CD14-positive monocyte (primary cell): ENCODE data around the gene EYS. TPM values are rescaled to one million over a fixed set of nuclear protein-coding genes. Genes with fewer than 3 reads are reported as not detected.

Source experiments
- DNase-seq, 3 donors: peaks; one replicate each; pipeline ENCODE4 v3.0.0-alpha.2; 2011 to 2022
- H2AFZ ChIP-seq: 2 replicates; pipeline ENCODE4 v1.6.0; 2012; ENCODE audit warnings: mild to moderate bottlenecking, low read depth, low read length, inconsistent platforms; ENCODE audit not compliant: insufficient read depth, poor library complexity, severe bottlenecking
- H3K27ac ChIP-seq, 2 donors: 1 replicate in 1 of 2; 2 replicates in 1 of 2; pipeline ENCODE4 v1.5.1; 2012 to 2013; ENCODE audit warnings: low read length in 2 of 2, control low read depth in 1 of 2, inconsistent platforms in 1 of 2, low read depth in 1 of 2, mild to moderate bottlenecking in 1 of 2
- H3K27me3 ChIP-seq, 2 donors: one replicate each; pipeline versions ENCODE4 v1.6.0 to v1.6.1; 2011 to 2013; ENCODE audit warnings: low read length in 2 of 2; ENCODE audit not compliant: control insufficient read depth in 2 of 2, insufficient read depth in 2 of 2
- H3K36me3 ChIP-seq, 2 donors: replicated peaks in 1 of 2; 1 replicate in 1 of 2; 2 replicates in 1 of 2; pipeline versions ENCODE4 v1.5.1 to v1.6.1; 2012 to 2013; ENCODE audit warnings: low read length in 2 of 2, control low read depth in 1 of 2, inconsistent platforms in 1 of 2, mild to moderate bottlenecking in 1 of 2; ENCODE audit not compliant: insufficient read depth in 2 of 2, control insufficient read depth in 1 of 2
- H3K4me1 ChIP-seq, 2 donors: 1 replicate in 1 of 2; 2 replicates in 1 of 2; pipeline versions ENCODE4 v1.5.1 to v1.6.1; 2012 to 2013; ENCODE audit warnings: low read length in 2 of 2, control low read depth in 1 of 2, inconsistent platforms in 1 of 2, mild to moderate bottlenecking in 1 of 2, moderate library complexity in 1 of 2; ENCODE audit not compliant: insufficient read depth in 2 of 2, control insufficient read depth in 1 of 2
- H3K4me2 ChIP-seq: replicated peaks from 2 replicates; pipeline ENCODE3; 2012; ENCODE audit warnings: low read length, moderate library complexity, mild to moderate bottlenecking; ENCODE audit not compliant: poor library complexity, severe bottlenecking; ENCODE audit errors: extremely low read depth
- H3K4me3 ChIP-seq, 3 experiments: fragments of 200-600 bp in 1 of 3; sonication (generic) in 1 of 3; replicated peaks in 1 of 3; 1 replicate in 2 of 3; 2 replicates in 1 of 3; pipeline ENCODE4 v1.5.1; 2011 to 2013; ENCODE audit warnings: low read length in 3 of 3, mild to moderate bottlenecking in 3 of 3, control low read depth in 2 of 3, low read depth in 2 of 3, inconsistent platforms in 1 of 3, moderate library complexity in 1 of 3
- H3K79me2 ChIP-seq: 2 replicates; pipeline ENCODE4 v1.6.0; 2012; ENCODE audit warnings: mild to moderate bottlenecking, control low read depth, inconsistent platforms, low read length, moderate library complexity; ENCODE audit not compliant: insufficient read depth
- H3K9ac ChIP-seq: 2 replicates; pipeline ENCODE4 v1.6.0; 2017; ENCODE audit warnings: low read length, mild to moderate bottlenecking; ENCODE audit not compliant: insufficient read depth, poor library complexity, severe bottlenecking
- H3K9me3 ChIP-seq, 2 donors: replicated peaks in 1 of 2; 1 replicate in 1 of 2; 2 replicates in 1 of 2; pipeline versions ENCODE4 v1.5.1 to v1.6.1; 2012 to 2013; ENCODE audit warnings: low read length in 2 of 2, control low read depth in 1 of 2; ENCODE audit not compliant: control insufficient read depth in 1 of 2, insufficient read depth in 1 of 2
- H4K20me1 ChIP-seq: 2 replicates; pipeline ENCODE4 v1.6.0; 2012; ENCODE audit warnings: mild to moderate bottlenecking, low read length, control low read depth, moderate library complexity; ENCODE audit not compliant: insufficient read depth
- H3K27ac Mint-ChIP-seq, 7 donors: one replicate each; pipeline ENCODE4 v1.8.0; 2020; ENCODE audit warnings: mild to moderate bottlenecking in 7 of 7, mixed read lengths in 7 of 7, moderate library complexity in 6 of 7, inconsistent platforms in 2 of 7
- H3K27me3 Mint-ChIP-seq, 3 donors: one replicate each; pipeline ENCODE4 v1.8.0; 2021 to 2022; ENCODE audit warnings: low read depth in 3 of 3, mild to moderate bottlenecking in 3 of 3, mixed read lengths in 3 of 3, moderate library complexity in 3 of 3, inconsistent platforms in 1 of 3
- H3K36me3 Mint-ChIP-seq, 2 donors: one replicate each; pipeline ENCODE4 v1.8.0; 2020; ENCODE audit warnings: mixed read lengths in 2 of 2, inconsistent platforms in 1 of 2, mild to moderate bottlenecking in 1 of 2
- H3K4me1 Mint-ChIP-seq: one replicate; pipeline ENCODE4 v1.8.0; 2020; ENCODE audit warnings: mild to moderate bottlenecking, mixed read lengths
- H3K4me3 Mint-ChIP-seq, 2 donors: one replicate each; pipeline ENCODE4 v1.8.0; 2020; ENCODE audit warnings: mild to moderate bottlenecking in 2 of 2, mixed read lengths in 2 of 2, moderate library complexity in 1 of 2
- H3K9me3 Mint-ChIP-seq, 7 donors: one replicate each; pipeline ENCODE4 v1.8.0; 2020 to 2022; ENCODE audit warnings: mixed read lengths in 7 of 7, mild to moderate bottlenecking in 6 of 7, moderate library complexity in 6 of 7, inconsistent platforms in 2 of 7
- CTCF ChIP-seq: fragments of 200-600 bp; IDR thresholded peaks from one replicate; pipeline ENCODE4 v1.8.0; 2022; ENCODE audit warnings: antibody characterized with exemption, mild to moderate bottlenecking
- WGBS: methylation state at CpG from one replicate; pipeline ENCODE4 v1.1.5; 2013; ENCODE audit warnings: missing lambda C conversion rate; ENCODE audit not compliant: insufficient coverage; 5-methylcytosine and 5-hydroxymethylcytosine counted together
- intact Hi-C, 2 donors: fragments of 100-400 bp; cut with micrococcal nuclease; formaldehyde crosslinking; loops; one replicate each; pipeline versions ENCODE4 v1.15.0 to v1.15.1; 2023
- polyA plus RNA-seq, 3 donors: library from polyadenylated mRNA; depleted of rRNA in 1 of 3; unstranded in 2 of 3; stranded (reverse) in 1 of 3; fragments of 300-500 nt in 2 of 3; fragments of >200 nt in 1 of 3; fragmentation: Illumina TruSeq in 2 of 3; gene quantifications; 1 replicate in 2 of 3; 2 replicates in 1 of 3; pipeline ENCODE4 v1.2.3, GENCODE V29; 2012 to 2021

EYS gene
- polyA plus RNA-seq, 3 donors = 0.01 to 0.03 TPM; not detected in 1

DNA sequence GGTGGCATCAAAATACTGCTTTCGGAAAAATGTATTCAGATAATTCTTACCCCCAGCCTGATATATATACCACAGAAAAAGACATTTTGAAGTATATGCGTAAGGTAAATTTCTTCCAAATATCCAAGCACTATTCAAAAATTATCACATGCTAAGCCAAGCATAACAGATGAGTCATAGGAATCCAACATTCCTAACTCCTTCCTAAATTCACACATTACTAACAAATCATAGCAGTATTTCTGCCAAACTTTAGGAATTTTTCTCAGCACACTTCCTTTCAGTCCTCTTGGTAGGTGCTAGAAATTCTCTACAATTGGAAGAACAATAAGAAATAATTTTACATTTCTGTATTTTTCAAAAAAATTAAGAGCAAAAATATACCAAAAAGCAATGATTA, 417.5 kb downstream of the EYS start:
- intact Hi-C loops = no loop called here
- no peaks in the 10 kb centered on the region for H3K79me2 ChIP-seq
- no peak overlapping the region for H3K4me3 ChIP-seq
- no peak overlapping the region for H3K4me2 ChIP-seq
- no peaks in the 10 kb centered on the region for H3K36me3 ChIP-seq
- H3K27ac ChIP-seq = no peak overlapping the region
- no peak for DNase-seq
- Mint-ChIP-seq H3K4me1 (no peaks in the 10 kb centered on the region), H3K9me3 (peaks cover 0 to 4% (median 0%) of the 10 kb centered on the region in 7 donors), H3K4me3 (no peak overlapping the region), H3K36me3 (no peaks in the 10 kb centered on the region), H3K27me3 (no peaks in the 10 kb centered on the region), H3K27ac (no peak overlapping the region)
- no peaks in the 10 kb centered on the region for H3K9me3 ChIP-seq
- no peaks in the 10 kb centered on the region for H4K20me1 ChIP-seq
- no peaks in the 10 kb centered on the region for H3K27me3 ChIP-seq
- no peak overlapping the region for H3K9ac ChIP-seq
- no peak overlapping the region for H2AFZ ChIP-seq
- H3K4me1 ChIP-seq = no peaks in the 10 kb centered on the region
- TF ChIP-seq CTCF = no peak
- no CpG with 5 or more reads among the region's 2 CpGs for WGBS

- H3K9me3 ChIP-seq = no peaks in the 10 kb centered on the region
- no peaks in the 10 kb centered on the region for H3K79me2 ChIP-seq
- TF ChIP-seq CTCF = no peak
- Mint-ChIP-seq H3K4me3 (no peak overlapping the region), H3K36me3 (no peaks in the 10 kb centered on the region), H3K27me3 (no peaks in the 10 kb centered on the region), H3K4me1 (no peaks in the 10 kb centered on the region), H3K9me3 (peaks cover 0 to 1% (median 0%) of the 10 kb centered on the region in 7 donors), H3K27ac (no peak overlapping the region)
- H3K36me3 ChIP-seq = no peaks in the 10 kb centered on the region
- no peak overlapping the region for H3K27ac ChIP-seq
- no peak overlapping the region for H3K4me2 ChIP-seq
- no peak overlapping the region for H3K4me3 ChIP-seq
- no peaks in the 10 kb centered on the region for H3K4me1 ChIP-seq
- H3K9ac ChIP-seq = no peak overlapping the region
- intact Hi-C loops = no loop called here
- H2AFZ ChIP-seq = no peak overlapping the region
- no peak for DNase-seq
- no peaks in the 10 kb centered on the region for H4K20me1 ChIP-seq
- no peaks in the 10 kb centered on the region for H3K27me3 ChIP-seq
Measured at GRCh38 chr6:65285275-65285674, 421.8 kb downstream of the EYS start.
